NCI-H510A (cell line): ENCODE data around the gene ABCC5.

Source experiments
- DNase-seq: peaks from one replicate; lab custom pipeline; 2025; lab: John Stamatoyannopoulos, UW

Gene ABCC5

GRCh38 chr3:183922421-183922820 is 95.3 kb downstream of the ABCC5 start:
- no peak for DNase-seq

GRCh38 chr3:183921096-183921495 is 96.6 kb downstream of the ABCC5 start:
- DNase-seq = no peak

GRCh38 chr3:183920416-183920815 is 97.3 kb downstream of the ABCC5 start:
- no peak for DNase-seq

GRCh38 chr3:183918178-183918577 is 99.5 kb downstream of the ABCC5 start:
- DNase-seq = no peak

- no peak for DNase-seq
These were observed 99.9 kb downstream of the ABCC5 start for GRCh38 chr3:183917776-183918175.

GRCh38 chr3:183914856-183915255 is 102.8 kb downstream of the ABCC5 start:
- no peak for DNase-seq

DNA sequence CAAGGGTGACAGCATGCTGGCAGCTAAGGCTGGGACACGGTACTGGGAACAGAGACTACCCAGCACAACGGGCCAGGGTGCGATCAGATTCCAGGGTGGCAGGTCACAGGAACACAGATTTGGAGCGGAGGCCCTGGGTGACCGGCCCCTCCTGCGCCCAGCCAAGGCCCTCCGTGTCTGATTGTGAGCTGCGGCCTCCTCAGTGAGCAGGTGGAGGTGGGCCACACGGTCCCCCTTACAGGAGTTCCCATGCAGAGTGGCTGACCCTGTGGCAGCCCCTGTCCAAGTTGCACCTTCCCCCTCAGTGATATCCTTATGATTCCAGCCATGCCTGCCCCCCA is 104.1 kb downstream of the ABCC5 start:
- DNase-seq = no peak

GRCh38 chr3:183912895-183913579 is 104.6 kb downstream of the ABCC5 start:
- DNase-seq = no peak

DNA sequence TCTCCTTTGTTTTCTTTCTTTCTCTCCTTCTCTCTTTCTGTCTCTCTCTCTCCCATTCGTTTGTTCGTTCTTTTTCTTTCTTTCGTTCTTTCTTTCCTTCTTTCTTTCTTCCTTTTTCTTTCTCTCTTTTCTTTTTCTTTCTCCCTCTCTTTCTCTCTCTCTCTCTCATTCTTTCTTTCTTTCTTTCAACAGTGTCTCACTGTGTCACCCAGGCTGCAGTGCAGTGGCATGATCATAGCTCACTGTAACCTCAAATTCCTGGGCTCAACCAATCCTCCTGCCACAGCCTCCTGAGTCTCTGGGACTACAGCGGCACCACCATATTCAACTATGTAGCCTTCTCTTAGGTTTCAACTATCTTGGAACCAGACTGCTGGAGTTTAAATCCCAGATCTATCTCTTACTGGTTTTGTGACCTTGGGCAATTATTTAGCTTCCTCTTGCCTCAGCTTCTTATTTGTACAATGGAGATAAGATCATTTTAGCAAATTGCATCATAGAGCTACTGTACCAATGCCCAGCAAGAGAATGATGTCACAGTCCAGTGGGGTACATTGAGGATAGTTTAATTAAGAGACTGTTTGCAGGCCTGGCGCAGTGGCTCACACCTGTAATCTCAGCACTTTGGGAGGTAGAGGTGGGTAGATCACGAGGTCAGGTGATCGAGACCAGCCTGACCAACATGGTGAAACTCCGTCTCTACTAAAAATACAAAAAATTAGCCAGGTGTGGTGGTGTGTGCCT is 105.7 kb downstream of the ABCC5 start:
- DNase-seq = no peak

- DNase-seq = no peak
These were observed 106.6 kb downstream of the ABCC5 start for GRCh38 chr3:183911087-183911486.

- DNase-seq = no peak
These were observed 108.6 kb downstream of the ABCC5 start for GRCh38 chr3:183909030-183909600.

- no peak for DNase-seq
These were observed 109.8 kb downstream of the ABCC5 start for GRCh38 chr3:183907911-183908331.

DNA sequence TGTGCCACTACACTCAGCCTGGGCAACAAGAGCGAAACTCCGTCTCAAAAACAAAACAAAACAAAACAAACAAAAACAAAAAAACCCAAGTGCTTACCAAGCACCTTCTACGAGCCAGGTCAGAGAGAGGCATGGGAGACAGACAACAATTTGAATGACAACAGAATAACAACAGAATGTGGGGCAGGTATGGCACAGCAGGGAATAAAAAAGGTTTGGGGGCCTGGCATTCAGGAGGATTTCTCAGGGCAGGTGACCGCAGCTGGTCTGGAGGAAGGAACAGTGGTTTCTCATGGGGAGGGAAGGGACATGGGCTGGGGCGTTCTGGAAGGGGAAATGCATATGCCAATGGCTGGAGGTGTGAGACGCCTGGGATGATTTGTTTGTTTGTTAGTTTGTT is 110.5 kb downstream of the ABCC5 start:
- DNase-seq = no peak

DNA sequence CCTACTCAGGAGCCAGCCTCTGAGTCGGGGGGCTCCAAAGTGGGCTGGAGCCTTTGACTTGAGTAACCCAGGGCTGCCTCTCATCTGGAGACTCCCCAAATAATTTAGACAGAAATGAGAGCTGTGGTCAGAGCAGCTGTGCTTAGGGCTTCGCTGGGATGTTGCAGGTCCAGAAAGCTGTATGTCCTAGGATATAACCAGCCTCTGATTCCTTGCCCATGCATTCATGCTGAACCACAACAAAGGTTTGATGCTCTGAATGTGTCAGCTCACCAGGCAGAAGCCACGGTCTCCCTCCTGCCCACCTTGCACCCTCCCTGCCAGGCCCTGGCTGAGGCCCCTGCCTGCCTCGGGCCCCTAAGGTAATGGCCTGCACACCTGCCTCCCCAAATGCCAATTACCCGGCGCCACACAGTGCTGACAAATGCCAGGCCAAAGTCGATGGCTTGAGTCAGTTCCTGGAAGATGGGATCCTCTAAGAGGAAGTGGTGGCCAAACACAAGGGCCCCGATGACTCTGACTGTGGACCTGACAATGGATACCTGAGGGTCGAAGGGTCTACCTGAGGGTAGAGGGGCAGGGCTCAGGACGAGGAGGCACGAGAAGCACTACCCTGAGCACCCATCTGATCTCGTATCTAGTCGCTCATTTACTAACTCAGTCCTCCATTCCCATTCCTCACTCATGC is 111.3 kb downstream of the ABCC5 start:
- DNase-seq = no peak

GRCh38 chr3:183904833-183905780 is 112.6 kb downstream of the ABCC5 start:
- no peak for DNase-seq

DNA sequence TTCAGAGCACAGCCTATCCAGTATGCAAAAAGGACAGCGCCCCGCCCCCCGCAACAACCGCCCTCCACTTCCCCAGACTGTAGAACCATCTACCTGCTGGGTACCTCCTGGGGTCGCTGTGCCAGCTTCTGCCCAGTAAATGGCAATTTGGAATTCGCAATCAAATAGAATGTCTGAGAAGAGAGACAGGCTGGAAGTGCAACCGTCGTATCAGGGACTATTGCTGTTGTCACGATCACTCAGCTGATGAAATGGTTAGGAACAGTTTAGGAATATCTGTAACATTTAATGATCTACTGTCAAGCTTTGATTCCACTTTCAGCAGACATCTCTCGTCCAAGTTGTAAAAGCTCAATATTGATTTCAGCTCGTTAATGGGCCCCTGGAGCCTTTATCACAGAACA is 119.7 kb downstream of the ABCC5 start:
- DNase-seq = no peak

DNA sequence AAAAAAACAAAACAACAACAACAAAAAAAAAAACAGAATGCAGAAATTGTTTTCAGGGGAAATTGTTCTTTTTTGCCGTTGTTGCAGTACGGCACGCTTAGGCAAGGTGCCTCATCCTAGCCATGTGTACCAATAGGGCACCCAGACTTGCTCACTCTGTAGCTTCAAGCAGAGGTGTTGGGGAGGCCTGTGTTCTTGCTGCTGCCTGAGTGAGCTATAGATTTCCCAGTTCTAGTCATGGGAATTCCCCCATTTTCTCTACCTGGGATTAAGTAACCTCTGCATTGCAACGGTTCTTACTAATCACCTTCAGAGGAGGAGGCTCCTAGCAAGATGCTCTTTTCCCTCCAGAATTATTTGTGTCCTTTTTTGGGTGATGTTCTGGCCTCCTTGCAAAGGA is 120.1 kb downstream of the ABCC5 start:
- DNase-seq = no peak

- no peak for DNase-seq
These were observed 121.1 kb downstream of the ABCC5 start for GRCh38 chr3:183896610-183897009.

GRCh38 chr3:183896184-183896583 is 121.5 kb downstream of the ABCC5 start:
- DNase-seq = no peak

DNA sequence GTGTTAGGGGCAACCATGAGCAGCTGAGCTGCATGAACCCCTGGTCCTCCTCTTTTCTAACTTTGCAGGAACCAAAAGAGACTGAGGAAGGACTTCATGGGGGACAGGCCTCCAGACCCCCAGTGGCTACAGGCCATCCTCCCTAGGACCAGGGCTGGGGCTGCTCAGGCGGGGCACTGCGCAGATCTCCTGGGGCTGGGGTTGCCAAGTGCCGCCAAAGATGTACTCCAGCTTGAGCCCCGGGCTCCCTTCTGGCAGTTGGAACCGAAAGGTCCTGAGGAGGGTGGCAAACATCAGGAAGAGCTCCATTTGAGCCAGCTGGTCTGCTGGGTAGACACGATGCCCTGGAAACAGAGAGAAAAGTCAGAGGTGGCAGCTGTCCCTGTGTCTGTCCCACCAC is 121.9 kb downstream of the ABCC5 start:
- no peak for DNase-seq

DNA sequence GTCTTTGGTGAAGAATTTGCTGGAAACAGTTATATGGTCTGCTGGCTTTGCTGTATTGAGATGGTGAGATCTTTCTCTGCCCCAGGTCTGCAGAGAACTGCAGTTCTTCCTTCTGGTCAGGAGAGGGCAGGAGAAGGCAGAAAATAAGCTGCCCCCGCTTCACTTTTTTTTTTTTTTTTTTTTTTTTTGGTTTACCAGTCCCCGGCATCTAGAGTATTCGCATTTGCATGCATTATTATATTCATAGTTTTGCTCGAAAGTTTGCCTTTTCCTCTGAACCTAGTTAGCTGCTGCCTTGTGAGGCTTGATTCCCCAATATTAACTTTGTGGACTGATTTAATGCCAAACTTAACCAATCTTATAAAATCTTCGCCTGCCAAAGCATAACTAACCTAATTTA is 122.4 kb downstream of the ABCC5 start:
- DNase-seq = no peak
